Measurements from ENCODE around the gene CELF5.

Gene CELF5

GRCh38 chr19:3322199-3322978 lies 97.9 kb downstream of the CELF5 start:
- Histone ChIP-seq H3K27ac (ENCODE audit: extremely low read depth, low read depth, low read length) (no peak overlapping the region), H3K36me3 (ENCODE audit: control insufficient read depth in 2 of 2, insufficient read depth in 1 of 2, low read length in 2 of 2) (no peaks in the 10 kb centered on the region), H3K4me1 (ENCODE audit: control insufficient read depth, insufficient read depth, low read length) (no peaks in the 10 kb centered on the region), H3K4me3 (ENCODE audit: low read depth, low read length) (no peak overlapping the region), H3K9me3 (ENCODE audit: control insufficient read depth, insufficient read depth, low read depth, low read length) (no peaks in the 10 kb centered on the region)
- ChIA-PET POLR2A (interaction anchor here (0.7 kb wide), 1 partner anchor 158 kb away, joined by 6 read pairs; the partner anchor contains the start of gene SMIM24), CTCF (interaction anchor here (0.9 to 1.7 kb wide), 3 partner anchors 37 to 151 kb away, joined by 4 to 6 read pairs (median 6); no protein-coding TSS in a partner anchor)
- TF ChIP-seq ZBTB7A (tag by site-specific recombination; IDR thresholded peaks at IDR 0.05; ENCODE audit: low read depth) (peak; percentile 47; the same call in 1 of the 2 replicates), HIC1 (tag by site-specific recombination; IDR thresholded peaks at IDR 0.05) (peak; percentile 62), ZNF623 (tag by site-specific recombination; IDR thresholded peaks at IDR 0.05) (no peak), ZNF707 (tag by site-specific recombination; IDR thresholded peaks at IDR 0.05) (0 out of 2 replicates have a peak, but pooled peaks have one; percentile 10), ZNF335 (tag by site-specific recombination; conservative IDR thresholded peaks at IDR 0.05) (no peak), SP2 (tag by site-specific recombination; IDR thresholded peaks at IDR 0.05) (peak; percentile 18; the same call in 1 of the 2 replicates), ZFHX2 (tag by site-specific recombination; conservative IDR thresholded peaks at IDR 0.05) (peak; percentile 55), BCL6B (tag by site-specific recombination; IDR thresholded peaks at IDR 0.05) (0 out of 2 replicates have a peak, but pooled peaks have one; percentile 39), ZNF571 (tag by site-specific recombination; IDR thresholded peaks at IDR 0.05) (0 out of 2 replicates have a peak, but pooled peaks have one; percentile 62), ZNF148 (tag by site-specific recombination; IDR thresholded peaks at IDR 0.05; ENCODE audit: borderline replicate concordance) (0 out of 2 replicates have a peak, but pooled peaks have one; percentile 57), HOXA7 (CRISPR knock-in tag; IDR thresholded peaks at IDR 0.05; ENCODE audit: borderline replicate concordance) (no peak), MEIS1 (CRISPR knock-in tag; IDR thresholded peaks at IDR 0.05; ENCODE audit: borderline replicate concordance) (no peak), ZNF280D (tag by site-specific recombination; IDR thresholded peaks at IDR 0.05) (no peak), ZNF621 (tag by site-specific recombination; IDR thresholded peaks at IDR 0.05) (0 out of 2 replicates have a peak, but pooled peaks have one; percentile 38), KLF7 (tag by site-specific recombination; IDR thresholded peaks at IDR 0.05; ENCODE audit: borderline replicate concordance) (no peak), ZNF155 (tag by site-specific recombination; IDR thresholded peaks at IDR 0.05) (0 out of 2 replicates have a peak, but pooled peaks have one; percentile 8), ZNF18 (tag by site-specific recombination; IDR thresholded peaks at IDR 0.05) (no peak), ZNF311 (tag by site-specific recombination; IDR thresholded peaks at IDR 0.05; ENCODE audit: borderline replicate concordance) (peak; percentile 93), ZNF776 (tag by site-specific recombination; IDR thresholded peaks at IDR 0.05; ENCODE audit: borderline replicate concordance) (peak; percentile 82; the same call in 1 of the 2 replicates), ZBTB17 (tag by site-specific recombination; IDR thresholded peaks at IDR 0.05) (peak; percentile 100), ZNF426 (tag by site-specific recombination; IDR thresholded peaks at IDR 0.05) (no peak), KLF16 (tag by site-specific recombination; IDR thresholded peaks at IDR 0.05) (no peak), OVOL3 (tag by site-specific recombination; IDR thresholded peaks at IDR 0.05) (no peak), ZNF366 (tag by site-specific recombination; conservative IDR thresholded peaks at IDR 0.05) (peak; percentile 100), ZNF266 (tag by site-specific recombination; IDR thresholded peaks at IDR 0.05; ENCODE audit: low read depth) (0 out of 2 replicates have a peak, but pooled peaks have one; percentile 22), EGR2 (tag by site-specific recombination; IDR thresholded peaks at IDR 0.05; ENCODE audit: low read depth) (peak; percentile 75; the same call in 1 of the 2 replicates)
